ENCODE measurements around the gene VTA1.

The VTA1 gene

DNA sequence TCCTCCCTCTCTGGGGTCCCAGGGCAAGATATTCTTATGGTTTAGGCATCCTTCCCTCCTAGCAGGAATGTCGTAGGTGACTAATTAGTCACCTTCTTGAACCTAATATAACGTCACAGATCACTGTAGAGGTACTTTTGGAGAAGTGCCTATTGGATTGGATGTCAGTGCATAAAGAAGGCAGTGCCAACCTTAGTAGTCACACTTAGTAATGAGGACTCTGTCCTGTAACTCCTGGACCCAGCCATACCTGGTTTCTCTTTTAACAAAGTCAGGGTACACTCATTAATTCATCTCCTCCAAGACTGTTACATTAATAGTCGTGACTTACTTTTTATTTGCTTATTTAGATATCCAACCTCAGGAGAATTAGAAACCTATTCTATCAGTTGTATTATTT lies 20.0 kb downstream of the VTA1 start:
- Histone ChIP-seq H3K36me3 (ENCODE audit: insufficient read depth, low read length) (peaks cover 40% of the 10 kb centered on the region), H3K9me3 (ENCODE audit: insufficient read depth, low read length, severe bottlenecking) (no peaks in the 10 kb centered on the region), H2AFZ (ENCODE audit: low read depth, low read length) (no peak overlapping the region), H3K4me2 (ENCODE audit: insufficient read depth, low read length) (no peak overlapping the region), H3K79me2 (ENCODE audit: insufficient read depth, low read length) (peaks cover 49% of the 10 kb centered on the region), H3K4me1 (ENCODE audit: insufficient read depth, low read length) (no peaks in the 10 kb centered on the region), H3K27ac (ENCODE audit: low read length) (no peak overlapping the region), H3K4me3 (ENCODE audit: low read depth in 1 of 2, low read length in 2 of 2) (no peak overlapping the region), H3K27me3 (ENCODE audit: insufficient read depth, low read length, poor library complexity) (no peaks in the 10 kb centered on the region), H3K9ac (ENCODE audit: low read depth, low read length) (no peak overlapping the region), H4K20me1 (ENCODE audit: insufficient read depth, low read length) (peaks cover 46% of the 10 kb centered on the region; the same call in 1 of the 2 replicates)
- DNase-seq (no peak), ATAC-seq (ENCODE audit: insufficient read depth, low read depth) (no peak)
- TF ChIP-seq, protein P1, sequence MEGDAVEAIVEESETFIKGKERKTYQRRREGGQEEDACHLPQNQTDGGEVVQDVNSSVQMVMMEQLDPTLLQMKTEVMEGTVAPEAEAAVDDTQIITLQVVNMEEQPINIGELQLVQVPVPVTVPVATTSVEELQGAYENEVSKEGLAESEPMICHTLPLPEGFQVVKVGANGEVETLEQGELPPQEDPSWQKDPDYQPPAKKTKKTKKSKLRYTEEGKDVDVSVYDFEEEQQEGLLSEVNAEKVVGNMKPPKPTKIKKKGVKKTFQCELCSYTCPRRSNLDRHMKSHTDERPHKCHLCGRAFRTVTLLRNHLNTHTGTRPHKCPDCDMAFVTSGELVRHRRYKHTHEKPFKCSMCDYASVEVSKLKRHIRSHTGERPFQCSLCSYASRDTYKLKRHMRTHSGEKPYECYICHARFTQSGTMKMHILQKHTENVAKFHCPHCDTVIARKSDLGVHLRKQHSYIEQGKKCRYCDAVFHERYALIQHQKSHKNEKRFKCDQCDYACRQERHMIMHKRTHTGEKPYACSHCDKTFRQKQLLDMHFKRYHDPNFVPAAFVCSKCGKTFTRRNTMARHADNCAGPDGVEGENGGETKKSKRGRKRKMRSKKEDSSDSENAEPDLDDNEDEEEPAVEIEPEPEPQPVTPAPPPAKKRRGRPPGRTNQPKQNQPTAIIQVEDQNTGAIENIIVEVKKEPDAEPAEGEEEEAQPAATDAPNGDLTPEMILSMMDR (IDR thresholded peaks at IDR 0.05; ENCODE audit: borderline replicate concordance, extremely low read depth, low read length, poor library complexity, severe bottlenecking): no peak
- TF ChIP-seq EZH2 (IDR thresholded peaks at IDR 0.05; ENCODE audit: borderline replicate concordance, low read depth, low read length, severe bottlenecking): no peak

DNA sequence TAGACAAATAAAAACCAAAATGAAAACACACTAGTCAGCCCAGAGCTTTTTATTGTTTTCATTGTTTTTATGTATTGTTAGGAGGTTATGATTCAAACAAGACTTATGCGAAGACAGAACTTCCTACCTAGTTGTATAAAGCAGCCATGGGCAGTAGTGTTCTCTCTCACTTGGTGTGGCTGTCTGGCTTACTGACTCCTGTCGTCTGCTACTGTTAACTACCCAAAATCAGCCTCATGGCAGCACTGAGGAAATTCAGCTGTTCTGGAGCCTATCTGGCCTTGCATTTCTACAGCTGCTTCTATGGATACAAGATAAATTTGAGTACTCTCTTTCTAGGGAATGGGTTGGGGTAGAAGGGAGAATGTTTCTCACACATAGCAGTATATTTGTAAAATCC lies 20.4 kb downstream of the VTA1 start:
- no peak for ATAC-seq (ENCODE audit: insufficient read depth, low read depth)
- peaks cover 45% of the 10 kb centered on the region for H3K79me2 ChIP-seq (ENCODE audit: insufficient read depth, low read length)
- H4K20me1 ChIP-seq (ENCODE audit: insufficient read depth, low read length): peaks cover 42% of the 10 kb centered on the region; the same call in 1 of the 2 replicates
- no peak overlapping the region for H2AFZ ChIP-seq (ENCODE audit: low read depth, low read length)
- H3K9me3 ChIP-seq (ENCODE audit: insufficient read depth, low read length, severe bottlenecking): no peaks in the 10 kb centered on the region
- H3K27me3 ChIP-seq (ENCODE audit: insufficient read depth, low read length, poor library complexity): no peaks in the 10 kb centered on the region
- TF ChIP-seq, protein P1 (IDR thresholded peaks at IDR 0.05; ENCODE audit: borderline replicate concordance, extremely low read depth, low read length, poor library complexity, severe bottlenecking): no peak
- no peak for TF ChIP-seq EZH2 (IDR thresholded peaks at IDR 0.05; ENCODE audit: borderline replicate concordance, low read depth, low read length, severe bottlenecking)
- no peak overlapping the region for H3K9ac ChIP-seq (ENCODE audit: low read depth, low read length)
- no peak overlapping the region for H3K4me2 ChIP-seq (ENCODE audit: insufficient read depth, low read length)
- peaks cover 45% of the 10 kb centered on the region for H3K36me3 ChIP-seq (ENCODE audit: insufficient read depth, low read length)
- DNase-seq: no peak
- H3K4me3 ChIP-seq (ENCODE audit: low read depth in 1 of 2, low read length in 2 of 2): no peak overlapping the region
- no peak overlapping the region for H3K27ac ChIP-seq (ENCODE audit: low read length)
- no peaks in the 10 kb centered on the region for H3K4me1 ChIP-seq (ENCODE audit: insufficient read depth, low read length)

DNA sequence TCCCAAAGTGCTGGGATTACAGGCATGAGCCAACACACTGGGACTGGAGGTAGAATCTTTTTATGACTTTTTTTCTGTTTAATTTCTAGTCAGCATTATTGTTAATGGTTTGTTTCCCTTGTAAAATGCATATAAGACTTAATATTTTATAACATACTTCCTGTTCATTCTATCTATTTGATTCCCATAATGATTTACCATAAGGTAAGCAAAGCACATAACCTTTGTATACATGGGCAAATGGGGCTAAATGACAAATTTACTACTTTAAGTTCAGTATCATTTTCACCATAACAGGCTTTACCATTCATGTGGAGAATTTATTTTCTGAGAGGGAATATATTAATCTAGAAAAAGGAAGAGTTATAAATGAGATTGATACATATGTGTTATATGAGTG lies 24.3 kb downstream of the VTA1 start:
- no peaks in the 10 kb centered on the region for H3K27me3 ChIP-seq (ENCODE audit: insufficient read depth, low read length, poor library complexity)
- no peak for TF ChIP-seq EZH2 (IDR thresholded peaks at IDR 0.05; ENCODE audit: borderline replicate concordance, low read depth, low read length, severe bottlenecking)
- TF ChIP-seq, protein P1 (IDR thresholded peaks at IDR 0.05; ENCODE audit: borderline replicate concordance, extremely low read depth, low read length, poor library complexity, severe bottlenecking): no peak
- no peaks in the 10 kb centered on the region for H3K9me3 ChIP-seq (ENCODE audit: insufficient read depth, low read length, severe bottlenecking)
- H3K79me2 ChIP-seq (ENCODE audit: insufficient read depth, low read length): peaks cover 10% of the 10 kb centered on the region; the same call in 1 of the 2 replicates
- H3K27ac ChIP-seq (ENCODE audit: low read length): no peak overlapping the region
- H3K36me3 ChIP-seq (ENCODE audit: insufficient read depth, low read length): peaks cover 72% of the 10 kb centered on the region
- no peak for ATAC-seq (ENCODE audit: insufficient read depth, low read depth)
- no peak overlapping the region for H2AFZ ChIP-seq (ENCODE audit: low read depth, low read length)
- no peak for DNase-seq
- no peak overlapping the region for H3K4me2 ChIP-seq (ENCODE audit: insufficient read depth, low read length)
- no peak overlapping the region for H3K9ac ChIP-seq (ENCODE audit: low read depth, low read length)
- H3K4me1 ChIP-seq (ENCODE audit: insufficient read depth, low read length): no peaks in the 10 kb centered on the region
- no peak overlapping the region for H3K4me3 ChIP-seq (ENCODE audit: low read depth in 1 of 2, low read length in 2 of 2)
- H4K20me1 ChIP-seq (ENCODE audit: insufficient read depth, low read length): peaks cover 13% of the 10 kb centered on the region; the same call in 1 of the 2 replicates

DNA sequence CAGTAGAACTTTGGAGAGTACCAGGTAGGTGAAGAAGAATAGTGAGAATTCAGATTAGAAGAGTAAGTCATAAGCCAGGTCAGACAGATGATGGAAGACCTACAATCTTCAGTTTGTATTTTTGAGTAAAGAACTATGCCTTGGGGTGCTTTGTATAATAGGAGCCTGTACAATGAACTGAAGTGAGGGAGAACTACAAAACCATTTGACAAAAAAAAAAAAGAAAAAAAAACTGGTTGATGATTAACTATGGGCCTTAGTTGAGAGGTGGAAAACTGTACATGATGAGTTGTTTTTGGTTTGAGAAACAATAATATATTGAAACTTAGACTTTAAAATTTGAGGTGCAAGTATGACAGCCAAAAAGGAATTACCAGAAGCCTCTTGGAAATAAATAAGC lies 25.7 kb downstream of the VTA1 start:
- Histone ChIP-seq H3K27ac (ENCODE audit: low read length) (no peak overlapping the region), H4K20me1 (ENCODE audit: insufficient read depth, low read length) (peaks cover 2% of the 10 kb centered on the region; the same call in 1 of the 2 replicates), H3K9me3 (ENCODE audit: insufficient read depth, low read length, severe bottlenecking) (peaks cover 5% of the 10 kb centered on the region), H3K9ac (ENCODE audit: low read depth, low read length) (no peak overlapping the region), H2AFZ (ENCODE audit: low read depth, low read length) (no peak overlapping the region), H3K4me2 (ENCODE audit: insufficient read depth, low read length) (no peak overlapping the region), H3K27me3 (ENCODE audit: insufficient read depth, low read length, poor library complexity) (no peaks in the 10 kb centered on the region), H3K79me2 (ENCODE audit: insufficient read depth, low read length) (no peaks in the 10 kb centered on the region), H3K4me3 (ENCODE audit: low read depth in 1 of 2, low read length in 2 of 2) (no peak overlapping the region), H3K36me3 (ENCODE audit: insufficient read depth, low read length) (peaks cover 70% of the 10 kb centered on the region), H3K4me1 (ENCODE audit: insufficient read depth, low read length) (no peaks in the 10 kb centered on the region)
- DNase-seq (no peak), ATAC-seq (ENCODE audit: insufficient read depth, low read depth) (no peak)
- TF ChIP-seq, protein P1 (IDR thresholded peaks at IDR 0.05; ENCODE audit: borderline replicate concordance, extremely low read depth, low read length, poor library complexity, severe bottlenecking): no peak
- no peak for TF ChIP-seq EZH2 (IDR thresholded peaks at IDR 0.05; ENCODE audit: borderline replicate concordance, low read depth, low read length, severe bottlenecking)
